ENCODE results near the gene CFAP20DC. TPM values are rescaled to one million over a fixed set of nuclear protein-coding genes. Genes with fewer than 3 reads are reported as not detected.
"Not testable (repeated sequence)": the region's sequence is repeated elsewhere in the genome, so short reads cannot be mapped to it uniquely, and the experiment has no call there.

CFAP20DC gene
- total RNA-seq: 1 to 10 TPM in 1 of 6 donors, under 1 TPM in 5; 0.23 to 1.2 (median 0.37) TPM
- under 1 TPM; 0.38 to 0.61 TPM for polyA plus RNA-seq

DNA sequence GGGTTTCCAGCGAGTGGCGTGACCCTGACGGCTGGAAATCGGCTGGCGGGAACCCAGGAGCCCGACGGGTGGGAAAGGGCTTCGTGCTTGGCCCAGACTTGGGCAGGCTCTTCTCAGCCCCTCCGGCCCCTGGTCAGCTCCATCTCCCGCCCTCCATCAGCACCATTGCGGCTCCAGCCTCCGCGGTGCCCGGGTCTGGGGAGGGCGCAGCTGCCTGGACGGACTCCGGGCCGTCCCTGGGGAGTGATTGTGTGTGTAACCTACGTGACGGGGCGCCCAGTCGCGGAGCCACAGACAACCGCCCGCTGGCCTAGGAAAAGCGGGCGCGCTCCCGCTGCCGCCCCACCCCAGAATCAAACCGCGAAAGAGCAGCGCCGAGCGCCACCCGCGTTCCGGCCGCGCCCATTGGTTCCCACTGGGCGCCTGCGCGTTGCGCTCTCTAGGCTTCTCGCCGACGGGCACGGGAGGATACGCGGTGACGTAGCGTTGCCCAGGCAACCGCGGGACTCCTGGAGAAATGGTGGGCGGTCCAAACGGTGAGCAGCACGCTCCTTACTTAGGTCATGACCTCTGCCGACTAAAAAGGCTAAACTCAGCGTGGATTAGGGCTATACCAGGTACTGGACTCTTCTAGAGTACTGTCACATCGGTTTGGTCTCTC is at the start of gene CFAP20DC:
TSS of gene CFAP20DC (minus strand) at position 355 of the 661 bp plus-strand sequence. CDS start 394 bp downstream, outside the sequence.
- H3K9me3 ChIP-seq: no peaks in the 10 kb centered on the region
- DNase-seq (peak; percentile 85 to 96 (median 92)), FAIRE-seq (no peak), ATAC-seq (peak; percentile 98 to 99 (median 99))
- H3K4me1 ChIP-seq: peaks cover 0 to 3% (median 0%) of the 10 kb centered on the region in 3 donors
- intact Hi-C loops (cut with DNase I): loop anchor here in 1 of 3 donors (10.0 kb wide), 1 partner anchor 405 kb away; no protein-coding TSS in a partner anchor
- peak within 1 kb of the TSS; percentile 57 to 85 (median 72) for H3K4me3 ChIP-seq
- no peaks in the 10 kb centered on the region for H3K27me3 ChIP-seq
- H3K27ac ChIP-seq: peak within 1 kb of the TSS in 2 of 4 donors; percentile 62 to 63
- H3K36me3 ChIP-seq: no peaks in the 10 kb centered on the region
- 2 to 3% methylated on average over 56 to 60 of the region's 60 CpGs for WGBS, 2 donors
- TF ChIP-seq, protein P1, sequence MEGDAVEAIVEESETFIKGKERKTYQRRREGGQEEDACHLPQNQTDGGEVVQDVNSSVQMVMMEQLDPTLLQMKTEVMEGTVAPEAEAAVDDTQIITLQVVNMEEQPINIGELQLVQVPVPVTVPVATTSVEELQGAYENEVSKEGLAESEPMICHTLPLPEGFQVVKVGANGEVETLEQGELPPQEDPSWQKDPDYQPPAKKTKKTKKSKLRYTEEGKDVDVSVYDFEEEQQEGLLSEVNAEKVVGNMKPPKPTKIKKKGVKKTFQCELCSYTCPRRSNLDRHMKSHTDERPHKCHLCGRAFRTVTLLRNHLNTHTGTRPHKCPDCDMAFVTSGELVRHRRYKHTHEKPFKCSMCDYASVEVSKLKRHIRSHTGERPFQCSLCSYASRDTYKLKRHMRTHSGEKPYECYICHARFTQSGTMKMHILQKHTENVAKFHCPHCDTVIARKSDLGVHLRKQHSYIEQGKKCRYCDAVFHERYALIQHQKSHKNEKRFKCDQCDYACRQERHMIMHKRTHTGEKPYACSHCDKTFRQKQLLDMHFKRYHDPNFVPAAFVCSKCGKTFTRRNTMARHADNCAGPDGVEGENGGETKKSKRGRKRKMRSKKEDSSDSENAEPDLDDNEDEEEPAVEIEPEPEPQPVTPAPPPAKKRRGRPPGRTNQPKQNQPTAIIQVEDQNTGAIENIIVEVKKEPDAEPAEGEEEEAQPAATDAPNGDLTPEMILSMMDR (IDR thresholded peaks at IDR 0.05): no peak

DNA sequence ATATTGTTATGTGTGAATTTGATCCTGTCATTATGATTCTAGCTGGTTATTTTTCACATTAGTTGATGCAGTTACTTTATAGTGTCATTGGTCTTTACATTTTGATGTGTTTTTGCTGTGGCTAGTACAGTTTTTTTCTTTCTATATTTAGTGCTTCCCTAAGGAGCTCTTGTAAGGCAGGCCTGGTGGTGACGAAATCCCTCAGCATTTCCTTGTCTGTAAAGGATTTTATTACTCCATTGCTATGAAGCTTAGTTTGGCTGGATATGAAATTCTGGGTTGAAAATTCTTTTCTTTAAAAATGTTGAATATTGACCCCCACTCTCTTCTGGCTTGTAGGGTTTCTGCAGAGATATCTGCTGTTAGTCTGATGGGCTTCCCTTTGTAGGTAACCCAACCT is 48.7 kb upstream of the CFAP20DC start:
- H3K9me3 ChIP-seq; H3K4me1 ChIP-seq; H3K4me3 ChIP-seq; H3K27ac ChIP-seq; H3K27me3 ChIP-seq; DNase-seq; H3K36me3 ChIP-seq; intact Hi-C loops (cut with DNase I); ATAC-seq; FAIRE-seq: not testable (repeated sequence)
- WGBS, 2 donors: 68 to 85% methylated on average over 1 of the region's 1 CpG

DNA sequence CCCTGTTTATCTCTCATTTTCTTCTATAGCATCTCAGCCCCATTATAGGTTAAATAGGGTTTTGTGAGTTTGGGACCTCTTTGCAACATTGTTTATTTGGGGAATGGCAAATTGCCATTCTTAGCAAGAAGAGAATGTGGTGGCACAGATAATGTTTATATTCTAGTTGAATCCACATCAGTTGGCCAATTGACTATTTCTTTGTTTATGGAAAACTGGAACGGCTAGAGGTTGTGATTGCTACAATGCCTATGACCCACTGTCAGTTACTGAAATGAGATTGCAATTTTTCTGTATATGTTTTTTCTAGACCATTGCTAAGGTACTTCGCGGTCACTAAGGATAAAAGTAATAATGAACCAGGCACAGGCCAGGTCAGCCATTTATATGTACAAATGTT is 44.6 kb upstream of the CFAP20DC start:
- H3K9me3 ChIP-seq: no peaks in the 10 kb centered on the region
- H3K36me3 ChIP-seq: no peaks in the 10 kb centered on the region
- no peaks in the 10 kb centered on the region for H3K4me1 ChIP-seq
- no peak overlapping the region for H3K27ac ChIP-seq
- TF ChIP-seq, protein P1 (IDR thresholded peaks at IDR 0.05): no peak
- 86 to 87% methylated on average over 3 of the region's 3 CpGs for WGBS, 2 donors
- intact Hi-C loops (cut with DNase I): no loop called here
- H3K4me3 ChIP-seq: no peak overlapping the region
- FAIRE-seq: no peak
- no peak for DNase-seq
- H3K27me3 ChIP-seq: no peaks in the 10 kb centered on the region
- no peak for ATAC-seq

GRCh38 chr3:59093521-59093920 is 43.7 kb upstream of the CFAP20DC start:
- DNase-seq (no peak), ATAC-seq (no peak), FAIRE-seq (no peak)
- H3K36me3 ChIP-seq: no peaks in the 10 kb centered on the region
- H3K27ac ChIP-seq: no peak overlapping the region
- WGBS, 2 donors: 79 to 81% methylated on average over 1 of the region's 1 CpG
- H3K9me3 ChIP-seq: no peaks in the 10 kb centered on the region
- TF ChIP-seq, protein P1 (IDR thresholded peaks at IDR 0.05): no peak
- no peaks in the 10 kb centered on the region for H3K27me3 ChIP-seq
- intact Hi-C loops (cut with DNase I): no loop called here
- no peaks in the 10 kb centered on the region for H3K4me1 ChIP-seq
- no peak overlapping the region for H3K4me3 ChIP-seq

- Histone ChIP-seq H3K4me3 (no peak overlapping the region), H3K27me3 (no peaks in the 10 kb centered on the region), H3K9me3 (no peaks in the 10 kb centered on the region), H3K4me1 (no peaks in the 10 kb centered on the region), H3K27ac (no peak overlapping the region), H3K36me3 (no peaks in the 10 kb centered on the region)
- FAIRE-seq (no peak), DNase-seq (no peak), ATAC-seq (no peak)
- 22 to 29% methylated on average over 1 of the region's 1 CpG for WGBS, 2 donors
- TF ChIP-seq, protein P1 (IDR thresholded peaks at IDR 0.05): no peak
- intact Hi-C loops (cut with DNase I): no loop called here
These were observed 38.9 kb upstream of the CFAP20DC start for GRCh38 chr3:59088761-59089160.
